ENCODE data around the gene GFRAL.

The GFRAL gene

DNA sequence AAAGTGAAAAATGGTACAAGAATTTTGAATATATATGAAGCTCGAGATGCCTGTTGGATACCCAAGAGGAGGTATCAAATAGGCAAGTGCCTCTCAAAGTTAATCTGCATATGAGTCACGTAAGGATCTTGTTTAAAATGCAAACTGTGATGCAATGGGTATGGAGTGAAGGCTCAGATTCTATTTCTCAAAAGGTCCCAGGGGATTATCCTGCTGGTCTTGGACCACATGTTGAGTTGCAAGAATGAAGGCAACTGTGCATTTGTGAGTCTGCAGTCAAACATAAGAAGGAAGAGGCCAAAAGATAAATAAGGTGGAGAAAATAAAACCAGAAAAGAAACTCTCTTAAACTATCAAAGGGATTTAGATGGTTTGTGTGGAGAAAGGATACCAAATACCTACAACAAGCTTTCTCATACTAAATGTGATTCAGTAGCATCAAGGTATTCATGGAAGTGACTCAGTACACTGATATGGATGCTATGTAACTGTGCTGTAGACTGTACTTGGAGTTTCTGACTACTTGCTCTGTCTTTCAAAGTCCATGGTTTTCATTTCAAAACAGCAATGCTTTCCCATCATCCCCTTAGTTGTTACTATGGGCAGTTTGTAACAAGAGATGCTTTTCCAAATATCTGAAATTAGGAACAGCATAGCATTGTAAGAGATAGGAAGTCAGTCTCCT, 106.3 kb downstream of the GFRAL start:
- DNase-seq (ENCODE audit: low read depth) = peak; percentile 16

DNA sequence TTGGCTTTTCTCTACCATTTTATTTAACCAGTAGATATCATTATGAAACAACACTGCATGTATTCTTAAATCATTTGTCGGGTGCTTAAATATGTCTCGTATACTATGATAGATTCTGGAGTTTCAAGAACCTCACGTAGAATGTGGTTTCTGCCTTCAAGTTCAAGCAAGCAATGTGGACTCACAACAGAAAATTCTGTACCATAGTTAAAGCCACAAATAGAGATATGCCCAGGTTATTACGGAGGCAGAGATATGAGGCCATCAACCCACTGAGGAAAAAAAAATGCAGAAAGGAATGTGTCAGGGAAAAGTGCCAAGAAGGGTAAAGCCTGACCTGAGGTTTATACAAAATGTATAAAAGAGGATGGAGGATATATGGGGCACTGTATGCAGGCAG, 109.9 kb downstream of the GFRAL start:
- no peak for DNase-seq (ENCODE audit: low read depth)

DNA sequence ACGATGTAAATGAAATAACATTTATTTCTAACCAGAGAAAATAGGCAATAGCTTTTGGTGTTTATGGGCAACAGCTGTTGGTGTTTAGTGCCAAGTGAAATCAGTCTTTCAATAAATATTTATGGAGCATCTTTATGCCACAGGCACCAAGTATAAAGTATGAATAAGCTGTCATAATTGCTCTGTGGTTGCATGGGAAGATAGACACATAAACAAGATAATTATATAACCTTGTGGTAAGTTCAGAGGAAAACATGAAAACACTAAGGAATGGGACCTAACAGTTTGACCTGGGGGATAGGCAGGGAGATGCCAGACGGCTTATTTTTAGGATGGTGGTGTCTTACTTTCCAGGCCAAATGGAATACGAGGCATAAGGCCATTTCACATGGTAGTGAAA, 110.9 kb downstream of the GFRAL start:
- no peak for DNase-seq (ENCODE audit: low read depth)

DNA sequence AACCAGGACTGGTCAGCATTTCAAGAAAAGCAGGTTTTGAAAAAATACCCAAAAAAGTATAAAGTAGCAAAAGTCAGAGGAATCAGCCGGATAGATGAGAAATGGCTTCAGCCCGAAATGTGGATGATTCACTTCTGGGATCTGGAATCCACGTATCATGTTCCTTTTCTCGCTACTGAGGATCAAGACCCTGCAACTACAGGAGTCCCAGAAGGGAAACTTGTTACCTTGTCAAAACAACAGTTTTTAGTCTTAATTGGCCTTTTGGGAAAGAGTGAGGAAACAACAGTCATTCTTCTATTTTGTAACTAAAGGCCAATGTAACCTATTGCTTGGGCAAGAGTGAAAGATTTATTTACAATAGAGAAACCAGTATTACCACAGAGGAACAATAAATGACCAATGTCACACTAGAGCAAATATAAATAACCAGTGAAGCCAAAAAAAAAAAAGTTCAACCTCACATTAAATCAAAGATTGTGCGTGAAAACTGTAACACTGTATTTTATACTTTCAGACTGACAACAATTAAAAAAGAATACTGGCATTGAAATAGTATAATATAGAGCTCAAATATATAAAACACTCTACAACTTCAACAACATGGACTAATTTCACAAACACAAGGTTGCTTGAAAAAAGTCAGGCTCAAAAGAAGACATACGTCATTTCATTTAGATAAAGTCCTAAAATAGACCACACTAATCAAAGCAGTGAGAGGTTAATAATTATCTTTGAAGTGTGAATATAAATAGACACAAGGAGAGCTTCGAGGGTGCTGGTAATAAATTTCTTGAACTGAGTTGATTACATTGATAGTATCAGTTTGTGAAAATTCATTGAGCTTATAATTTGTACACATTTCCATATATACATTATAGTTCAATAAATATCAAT, 116.2 kb downstream of the GFRAL start:
- DNase-seq (ENCODE audit: low read depth) = no peak

DNA sequence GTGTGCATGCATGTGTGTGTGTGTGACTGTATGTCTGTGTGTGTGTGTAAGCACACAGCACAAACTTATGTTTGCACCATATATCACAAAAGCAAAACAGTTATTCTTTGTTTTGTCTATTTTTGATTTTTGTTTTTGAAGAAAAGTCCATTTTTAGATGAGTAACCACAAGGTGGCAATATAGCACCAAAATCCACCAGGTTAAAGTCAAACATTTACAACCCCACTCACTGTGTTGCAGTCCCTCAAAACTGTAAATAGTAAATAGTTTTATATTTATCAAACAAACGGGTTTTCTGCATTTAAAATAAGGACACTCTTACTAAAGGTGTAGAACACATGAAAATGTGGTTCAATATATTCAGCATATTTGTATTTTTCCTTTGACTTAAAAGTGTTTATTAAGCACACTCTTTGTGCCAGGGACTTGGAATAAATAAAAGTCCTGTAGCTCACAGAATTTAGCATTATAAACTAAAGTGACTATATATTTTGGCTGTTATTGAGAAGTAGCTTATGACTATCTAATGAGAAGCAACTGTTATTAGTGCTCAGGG, 118.5 kb downstream of the GFRAL start:
- peak; percentile 20 for DNase-seq (ENCODE audit: low read depth)

DNA sequence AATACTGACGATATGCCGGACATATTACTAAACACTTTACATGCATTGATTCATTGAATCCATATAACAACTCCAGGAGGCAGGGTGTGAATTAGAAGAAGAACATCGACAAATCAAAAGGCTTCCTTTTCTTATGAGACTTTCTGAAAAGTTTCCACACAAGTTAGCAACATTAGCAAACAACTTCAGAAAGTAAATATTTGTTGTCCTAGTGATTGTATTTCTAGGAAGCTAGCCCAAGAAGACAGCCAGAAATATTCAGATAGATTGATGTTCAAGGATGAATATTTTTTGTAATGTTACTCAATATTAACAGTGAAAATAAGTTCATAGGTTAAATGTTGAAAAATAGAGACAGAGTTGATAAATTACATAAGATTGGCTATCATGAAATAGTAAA, 120.6 kb downstream of the GFRAL start:
- DNase-seq (ENCODE audit: low read depth) = no peak

DNA sequence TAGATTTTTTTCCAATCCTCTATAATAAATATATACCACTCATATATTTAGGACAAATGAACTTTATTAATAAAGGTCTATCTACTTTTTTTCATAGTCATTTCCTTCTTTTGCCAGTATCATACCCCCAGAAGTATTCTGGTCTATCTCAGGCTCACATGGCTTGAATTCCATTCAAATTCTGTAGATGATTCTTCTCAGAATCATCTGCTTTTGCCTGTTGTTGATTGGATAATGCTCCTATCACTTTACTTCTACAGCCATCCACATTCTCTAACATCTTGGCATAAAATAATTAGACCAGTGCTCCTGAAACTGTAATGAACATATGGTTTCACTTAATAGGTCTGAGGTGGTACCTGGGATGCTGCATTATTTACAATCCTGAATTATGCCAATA, 121.2 kb downstream of the GFRAL start:
- DNase-seq (ENCODE audit: low read depth) = peak; percentile 34

DNA sequence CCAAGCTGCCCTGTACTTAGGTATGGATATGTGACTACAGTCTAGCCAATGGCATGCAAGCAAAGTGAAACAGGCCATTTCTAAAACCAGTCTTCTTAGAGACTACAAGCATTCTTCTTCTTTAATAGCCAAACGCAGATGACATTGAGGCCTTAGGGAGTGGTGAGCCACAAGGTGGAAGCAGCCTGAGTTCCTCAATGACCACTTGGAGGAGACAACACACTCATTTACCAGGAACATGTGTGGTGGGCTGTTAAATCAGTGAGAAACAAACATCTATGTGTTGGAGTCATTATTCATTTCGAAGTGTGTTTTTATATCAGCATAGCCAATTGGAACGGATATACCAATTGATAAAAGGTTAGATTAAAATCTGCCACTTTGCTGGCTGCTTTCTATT, 122.0 kb downstream of the GFRAL start:
- no peak for DNase-seq (ENCODE audit: low read depth)

DNA sequence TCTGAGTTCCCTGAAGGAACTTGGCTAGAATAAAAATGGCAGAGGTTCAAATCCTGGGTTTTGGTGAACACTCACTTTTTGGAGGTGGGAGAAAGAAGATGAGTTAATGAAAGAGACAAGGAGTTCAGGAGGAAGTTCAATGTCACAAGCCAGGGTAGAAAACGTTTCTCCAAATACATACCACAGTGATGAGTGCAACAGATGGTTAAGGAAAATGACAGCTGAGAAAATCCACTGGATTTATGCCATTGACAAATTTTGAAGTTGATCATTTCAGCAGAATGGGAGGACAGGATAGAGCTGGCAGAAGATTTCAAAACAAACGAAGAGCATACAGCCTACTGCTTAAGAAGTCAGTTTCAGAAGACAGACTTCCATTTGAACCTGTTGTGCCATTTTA, 122.7 kb downstream of the GFRAL start:
- DNase-seq (ENCODE audit: low read depth) = peak; percentile 4
